Keratinocyte (primary cell): ENCODE measurements around the gene MC3R. TPM values are rescaled to one million over a fixed set of nuclear protein-coding genes. Genes with fewer than 3 reads are reported as not detected.

Experiments
- DNase-seq: peaks from one replicate; pipeline ENCODE4 v3.0.0-alpha.2; 2011; ENCODE audit warnings: low read depth, missing footprints, low spot score
- FAIRE-seq: peaks from 2 replicates; lab custom pipeline; 2011; peaks lifted over from hg19 to GRCh38; lab: Jason Lieb, UNC
- H2AFZ ChIP-seq: 2 replicates; pipeline ENCODE4 v1.6.0; 2012; ENCODE audit warnings: low read length, control low read depth, inconsistent platforms; ENCODE audit not compliant: control insufficient read depth
- H3K27ac ChIP-seq: 2 replicates; pipeline ENCODE4 v1.5.1; 2011; ENCODE audit warnings: low read length; ENCODE audit not compliant: control insufficient read depth, insufficient read depth
- H3K27me3 ChIP-seq: 3 replicates; pipeline ENCODE4 v1.6.0; 2011; ENCODE audit warnings: low read length; ENCODE audit not compliant: control insufficient read depth, insufficient read depth; ENCODE audit errors: extremely low read depth
- H3K36me3 ChIP-seq, 2 experiments: 2 replicates in 1 of 2; 3 replicates in 1 of 2; pipeline ENCODE4 v1.5.1; 2011; ENCODE audit warnings: low read length in 2 of 2, mild to moderate bottlenecking in 1 of 2; ENCODE audit not compliant: control insufficient read depth in 2 of 2, insufficient read depth in 2 of 2; ENCODE audit errors: extremely low read depth in 1 of 2
- H3K4me1 ChIP-seq: 3 replicates; pipeline ENCODE4 v1.5.1; 2011; ENCODE audit warnings: low read length; ENCODE audit not compliant: control insufficient read depth, insufficient read depth; ENCODE audit errors: extremely low read depth
- H3K4me2 ChIP-seq: 3 replicates; pipeline ENCODE4 v1.6.0; 2011; ENCODE audit warnings: low read depth, low read length; ENCODE audit not compliant: control insufficient read depth, insufficient read depth; ENCODE audit errors: extremely low read depth
- H3K4me3 ChIP-seq, 3 experiments: fragments of 200-600 bp in 1 of 3; sonication (generic) in 1 of 3; 2 replicates in 2 of 3; 3 replicates in 1 of 3; pipeline ENCODE4 v1.5.1; 2011 to 2016; ENCODE audit warnings: low read length in 3 of 3, mild to moderate bottlenecking in 3 of 3, control low read depth in 2 of 3, inconsistent platforms in 1 of 3, low read depth in 1 of 3, mixed read lengths in 1 of 3, mixed run types in 1 of 3, moderate library complexity in 1 of 3; ENCODE audit not compliant: control insufficient read depth in 2 of 3, insufficient read depth in 2 of 3; ENCODE audit errors: extremely low read depth in 1 of 3
- H3K79me2 ChIP-seq: 2 replicates; pipeline ENCODE4 v1.6.0; 2012; ENCODE audit warnings: low read length; ENCODE audit not compliant: control insufficient read depth, insufficient read depth
- H3K9ac ChIP-seq: 3 replicates; pipeline ENCODE4 v1.6.0; 2011; ENCODE audit warnings: low read length; ENCODE audit not compliant: control insufficient read depth, insufficient read depth; ENCODE audit errors: extremely low read depth
- H3K9me1 ChIP-seq: 3 replicates; pipeline ENCODE4 v1.6.0; 2011; ENCODE audit warnings: low read length; ENCODE audit not compliant: control insufficient read depth, insufficient read depth; ENCODE audit errors: extremely low read depth
- H3K9me3 ChIP-seq: 2 replicates; pipeline ENCODE4 v1.5.1; 2012; ENCODE audit warnings: low read depth, low read length; ENCODE audit not compliant: control insufficient read depth
- H4K20me1 ChIP-seq: 3 replicates; pipeline ENCODE4 v1.6.0; 2011; ENCODE audit warnings: low read length; ENCODE audit not compliant: control insufficient read depth, insufficient read depth; ENCODE audit errors: extremely low read depth
- CTCF ChIP-seq, 3 experiments: IDR thresholded peaks in 1 of 3; conservative IDR thresholded peaks in 1 of 3; optimal IDR thresholded peaks in 1 of 3; 2 replicates in 2 of 3; 3 replicates in 1 of 3; pipeline versions ENCODE3 to v1.5.1; 2011; ENCODE audit warnings: low read length in 3 of 3, mild to moderate bottlenecking in 3 of 3, moderate library complexity in 2 of 3, control low read depth in 1 of 3, inconsistent platforms in 1 of 3; ENCODE audit not compliant: insufficient read depth in 2 of 3; ENCODE audit errors: extremely low read depth in 1 of 3
- EZH2 ChIP-seq: IDR thresholded peaks from one replicate; pipeline ENCODE4 v1.6.1; 2012; ENCODE audit warnings: inconsistent platforms, mild to moderate bottlenecking, low read length, moderate library complexity
- dilution Hi-C: fragments of 300-500 bp; cut with MboI; formaldehyde crosslinking; loops from one replicate; pipeline ENCODE4 v1.7.0; 2020; ENCODE audit warnings: low sequenced_read_pairs; ENCODE audit not compliant: extremely low pct_ligation_motif_present
- polyA plus RNA-seq, 5 experiments: library from polyadenylated mRNA; depleted of rRNA in 3 of 5; stranded (reverse) in 3 of 5; stranded (forward) in 1 of 5; unstranded in 1 of 5; fragments of >200 nt; gene quantifications; 1 replicate in 1 of 5; 2 replicates in 3 of 5; 3 replicates in 1 of 5; pipeline versions ENCODE4 v1.2.1 to v1.2.3, GENCODE V29; 2011 to 2012; ENCODE audit warnings: missing spikeins in 2 of 5, low read depth in 1 of 5, low replicate concordance in 1 of 5

The MC3R gene
- polyA plus RNA-seq, 1 donor (not counting 4 experiments of a cell fraction or from before 2014, with no cell fraction given), result not detected

DNA sequence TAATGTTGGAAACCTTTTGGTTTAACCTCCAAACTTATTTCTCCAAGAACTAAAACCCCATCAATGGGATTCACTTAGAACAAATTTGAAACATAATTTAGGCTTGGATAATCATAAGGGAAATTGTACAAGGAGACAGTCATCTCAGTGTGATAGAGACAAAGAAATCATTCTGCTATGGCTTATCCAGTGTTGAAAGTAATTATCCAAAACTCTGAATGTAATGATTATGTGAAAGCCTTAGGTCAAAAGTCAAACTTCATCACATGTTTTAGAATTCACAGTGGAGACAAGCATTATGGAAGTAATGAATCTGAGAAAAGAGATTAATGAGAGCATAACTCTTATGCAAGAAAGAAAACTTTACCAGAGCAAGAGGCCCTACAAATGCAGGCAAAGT lies 20.0 kb downstream of the MC3R start:
- TF ChIP-seq CTCF (optimal IDR thresholded peaks at IDR 0.05 in 1 of 3, IDR thresholded peaks at IDR 0.05 in 1 of 3, conservative IDR thresholded peaks at IDR 0.05 in 1 of 3; ENCODE audit: extremely low read depth in 1 of 3, insufficient read depth in 2 of 3, low read length in 3 of 3) (no peak), EZH2 (no peak)
- Histone ChIP-seq H3K9me1 (no peaks in the 10 kb centered on the region), H3K9me3 (no peaks in the 10 kb centered on the region), H3K4me1 (no peaks in the 10 kb centered on the region), H3K4me2 (no peak overlapping the region), H3K36me3 (no peaks in the 10 kb centered on the region), H3K4me3 (no peak overlapping the region), H3K9ac (no peak overlapping the region), H3K27ac (no peak overlapping the region), H3K27me3 (no peaks in the 10 kb centered on the region), H3K79me2 (no peaks in the 10 kb centered on the region), H2AFZ (no peak overlapping the region), H4K20me1 (no peaks in the 10 kb centered on the region)
- dilution Hi-C loops, result no loop called here
- DNase-seq, result no peak
- FAIRE-seq, result no peak

GRCh38 chr20:56271974-56272373 lies 23.4 kb downstream of the MC3R start:
- FAIRE-seq, result no peak
- dilution Hi-C loops, result no loop called here

More at GRCh38 chr20:56271974-56272373, 23.4 kb downstream of the MC3R start:
- no peak for DNase-seq
- Histone ChIP-seq H3K4me3 (no peak overlapping the region), H3K79me2 (no peaks in the 10 kb centered on the region), H3K27ac (no peak overlapping the region), H3K4me2 (no peak overlapping the region), H2AFZ (no peak overlapping the region), H3K9me3 (no peaks in the 10 kb centered on the region), H3K36me3 (no peaks in the 10 kb centered on the region), H3K27me3 (no peaks in the 10 kb centered on the region), H3K9ac (no peak overlapping the region), H3K9me1 (no peaks in the 10 kb centered on the region), H3K4me1 (no peaks in the 10 kb centered on the region), H4K20me1 (no peaks in the 10 kb centered on the region)
- TF ChIP-seq CTCF (optimal IDR thresholded peaks at IDR 0.05 in 1 of 3, IDR thresholded peaks at IDR 0.05 in 1 of 3, conservative IDR thresholded peaks at IDR 0.05 in 1 of 3; ENCODE audit: extremely low read depth in 1 of 3, insufficient read depth in 2 of 3, low read length in 3 of 3) (no peak), EZH2 (no peak)
